HG03342 (cell line): ENCODE data around the gene MICAL2.
"Not testable (repeated sequence)": the region's sequence is repeated elsewhere in the genome, so short reads cannot be mapped to it uniquely, and the experiment has no call there.

Experiments
- ATAC-seq: cut with Tn5 transposase; IDR thresholded peaks from one replicate; pipeline ENCODE4 v1.9.1; 2021; ENCODE audit warnings: mild to moderate bottlenecking, moderate library complexity; ENCODE audit not compliant: unreplicated experiment

The MICAL2 gene

GRCh38 chr11:12132790-12133145, 22.4 kb downstream of the MICAL2 start:
- no peak for ATAC-seq

- ATAC-seq: no peak
Observed at GRCh38 chr11:12133547-12134235, 23.3 kb downstream of the MICAL2 start.

- ATAC-seq: no peak
Observed at GRCh38 chr11:12134236-12134585, 23.8 kb downstream of the MICAL2 start.

- ATAC-seq: no peak
Observed at GRCh38 chr11:12135185-12135584, 24.8 kb downstream of the MICAL2 start.

- no peak for ATAC-seq
Observed at GRCh38 chr11:12137005-12137690, 26.8 kb downstream of the MICAL2 start.

GRCh38 chr11:12137938-12138731, 27.7 kb downstream of the MICAL2 start:
- ATAC-seq: no peak

GRCh38 chr11:12139144-12139881, 28.9 kb downstream of the MICAL2 start:
- ATAC-seq: no peak

GRCh38 chr11:12140186-12140793, 29.9 kb downstream of the MICAL2 start:
- ATAC-seq: no peak

GRCh38 chr11:12141283-12141682, 30.9 kb downstream of the MICAL2 start:
- no peak for ATAC-seq

- no peak for ATAC-seq
Observed at GRCh38 chr11:12142176-12142575, 31.8 kb downstream of the MICAL2 start.

- ATAC-seq: no peak
Observed at GRCh38 chr11:12142909-12143308, 32.5 kb downstream of the MICAL2 start.

- no peak for ATAC-seq
Observed at GRCh38 chr11:12143461-12144258, 33.3 kb downstream of the MICAL2 start.

- no peak for ATAC-seq
Observed at GRCh38 chr11:12144330-12145174, 34.2 kb downstream of the MICAL2 start.

- ATAC-seq: not testable (repeated sequence)
Observed at GRCh38 chr11:12146678-12147077, 36.3 kb downstream of the MICAL2 start.

- no peak for ATAC-seq
Observed at GRCh38 chr11:12147827-12148226, 37.4 kb downstream of the MICAL2 start.

GRCh38 chr11:12148466-12148865, 38.1 kb downstream of the MICAL2 start:
- ATAC-seq: no peak

- ATAC-seq: no peak
Observed at GRCh38 chr11:12148882-12149281, 38.5 kb downstream of the MICAL2 start.

GRCh38 chr11:12149672-12150225, 39.4 kb downstream of the MICAL2 start:
- peak; percentile 56 for ATAC-seq
